K562 (cell line): ENCODE measurements around the gene CNDP2. TPM values are rescaled to one million over a fixed set of nuclear protein-coding genes. Genes with fewer than 3 reads are reported as not detected.

Source experiments
- ATAC-seq: fragments of 200-7000 bp; cut with Tn5 transposase; 3 replicates; pipeline ENCODE4 v1.9.1; 2020; ENCODE audit warnings: moderate library complexity
- BruUV-seq: library from RNA; stranded (reverse); fragments of 400-500 nt; replicated peaks from 2 replicates; lab custom pipeline; 2021; lab: Mats Ljungman, UMichigan
- CTCF ChIA-PET: fragments of 300-600 bp; formaldehyde crosslinking; extraction: SDS; loops from one replicate; lab custom pipeline; 2021; ENCODE audit warnings: low intra/inter-chr PET ratio; lab: Yijun Ruan, JAX
- POLR2A ChIA-PET: fragments of 300-600, 350-650 bp; sonication (Branson Sonifier 250); formaldehyde crosslinking; extraction: SDS; loops from one replicate; lab custom pipeline; 2021; ENCODE audit warnings: antibody characterized with exemption, inconsistent platforms; lab: Yijun Ruan, JAX
- DNase-seq, 4 experiments: peaks; one replicate each; pipeline versions ENCODE4 v3.0.0 to v3.0.0-alpha.2; 2011 to 2018; ENCODE audit warnings: low spot score in 3 of 4, mixed read lengths in 3 of 4; ENCODE audit errors: extremely low read depth in 1 of 4
- FAIRE-seq: peaks from 2 replicates; lab custom pipeline; 2011; peaks lifted over from hg19 to GRCh38; lab: Jason Lieb, UNC
- H2AFZ ChIP-seq: 2 replicates; pipeline ENCODE4 v1.6.0; 2011; ENCODE audit warnings: low read depth, low read length, control low read depth, inconsistent platforms
- H3K27ac ChIP-seq: fragments of 200-600 bp; 3 replicates; pipeline ENCODE4 v1.8.0; 2011; ENCODE audit warnings: low read depth, mild to moderate bottlenecking, control low read depth, inconsistent platforms, low read length, moderate library complexity, mixed read lengths; ENCODE audit errors: extremely low read depth
- H3K27me3 ChIP-seq, 2 experiments: fragments of 300-600 bp in 1 of 2; 2 replicates in 1 of 2; 3 replicates in 1 of 2; pipeline versions ENCODE4 v1.6.0 to v1.8.0; 2011; ENCODE audit warnings: inconsistent platforms in 2 of 2, low read length in 2 of 2, mild to moderate bottlenecking in 1 of 2, mixed read lengths in 1 of 2, moderate library complexity in 1 of 2; ENCODE audit not compliant: control insufficient read depth in 2 of 2, insufficient read depth in 2 of 2
- H3K36me3 ChIP-seq: fragments of 300-600 bp; 3 replicates; pipeline ENCODE4 v1.8.0; 2011; ENCODE audit warnings: mild to moderate bottlenecking, low read length, inconsistent platforms; ENCODE audit not compliant: control insufficient read depth, insufficient read depth
- H3K4me1 ChIP-seq, 2 experiments: fragments of 200-600 bp in 1 of 2; replicated peaks in 1 of 2; 2 replicates in 1 of 2; 3 replicates in 1 of 2; pipeline versions ENCODE4 v1.5.1 to v1.8.0; 2011; ENCODE audit warnings: inconsistent platforms in 2 of 2, low read length in 2 of 2, mild to moderate bottlenecking in 1 of 2, mixed read lengths in 1 of 2, moderate library complexity in 1 of 2; ENCODE audit not compliant: control insufficient read depth in 2 of 2, insufficient read depth in 2 of 2
- H3K4me2 ChIP-seq: 2 replicates; pipeline ENCODE4 v1.6.1; 2011; ENCODE audit warnings: low read length, control low read depth, inconsistent platforms, mixed read lengths; ENCODE audit not compliant: insufficient read depth
- H3K4me3 ChIP-seq: fragments of 200-600 bp; sonication (generic), shearing (Covaris generic); 2 replicates; pipeline ENCODE4 v1.5.1; 2016; ENCODE audit warnings: control low read depth, inconsistent platforms
- H3K79me2 ChIP-seq: fragments of 200-600 bp; 3 replicates; pipeline ENCODE4 v1.8.0; 2011; ENCODE audit warnings: low read length, inconsistent platforms; ENCODE audit not compliant: control insufficient read depth, insufficient read depth
- H3K9ac ChIP-seq, 2 experiments: 2 replicates each; pipeline versions ENCODE4 v1.6.0 to v1.6.1; 2011; ENCODE audit warnings: low read depth in 2 of 2, low read length in 2 of 2, control low read depth in 1 of 2, inconsistent platforms in 1 of 2, mild to moderate bottlenecking in 1 of 2, mixed read lengths in 1 of 2; ENCODE audit not compliant: insufficient read depth in 1 of 2
- H3K9me1 ChIP-seq: one replicate; pipeline ENCODE4 v1.6.0; 2011; ENCODE audit warnings: inconsistent platforms, mild to moderate bottlenecking, low read length, moderate library complexity; ENCODE audit not compliant: control insufficient read depth, insufficient read depth
- H3K9me3 ChIP-seq: replicated peaks from 2 replicates; pipeline ENCODE4 v1.5.1; 2011; ENCODE audit warnings: low read depth, low read length, inconsistent platforms; ENCODE audit not compliant: control insufficient read depth, insufficient read depth
- H4K20me1 ChIP-seq: replicated peaks from 2 replicates; pipeline ENCODE4 v1.6.1; 2011; ENCODE audit warnings: low read length, inconsistent platforms, mixed read lengths; ENCODE audit not compliant: control insufficient read depth, insufficient read depth
- CREB1 ChIP-seq, 2 experiments: sonication (generic) in 1 of 2; formaldehyde crosslinking in 1 of 2; IDR thresholded peaks; 2 replicates each; pipeline versions ENCODE4 v1.6.1 to v1.8.0; 2012 to 2022; ENCODE audit warnings: inconsistent platforms in 1 of 2, mild to moderate bottlenecking in 1 of 2, missing genetic modification reagents in 1 of 2, moderate library complexity in 1 of 2
- CREM ChIP-seq: IDR thresholded peaks from 2 replicates; pipeline ENCODE4 v1.6.1; 2014; ENCODE audit warnings: antibody characterized with exemption, low read depth
- GABPB2 ChIP-seq: fragments of 250-450 bp; sonication (Bioruptor Pico); conservative IDR thresholded peaks from 2 replicates; pipeline ENCODE4 v1.5.1; 2021; ENCODE audit warnings: mild to moderate bottlenecking
- GTF3C2 ChIP-seq: IDR thresholded peaks from 3 replicates; pipeline ENCODE4 v1.6.1; 2011; ENCODE audit warnings: borderline replicate concordance, mild to moderate bottlenecking, moderate library complexity; ENCODE audit not compliant: insufficient read length; ENCODE audit errors: extremely low read depth
- KLF13 ChIP-seq: fragments of 450-650 bp; IDR thresholded peaks from 2 replicates; pipeline ENCODE4 v1.6.1; 2016; ENCODE audit warnings: missing genetic modification characterization, low read depth, mild to moderate bottlenecking, missing compliant biosample characterization, moderate library complexity, borderline replicate concordance
- MCM3 ChIP-seq: fragments of 450-650 bp; IDR thresholded peaks from 2 replicates; pipeline ENCODE4 v1.6.1; 2016
- PHF21A ChIP-seq: fragments of 450-650 bp; IDR thresholded peaks from 2 replicates; pipeline ENCODE4 v1.6.1; 2017; ENCODE audit warnings: low read depth, borderline replicate concordance
- PHTF2 ChIP-seq: fragments of 250-450 bp; sonication (Bioruptor Pico); IDR thresholded peaks from 2 replicates; pipeline ENCODE4 v1.5.0; 2021; ENCODE audit warnings: mild to moderate bottlenecking
- PPARD ChIP-seq: fragments of 250-450 bp; sonication (Bioruptor Pico); IDR thresholded peaks from 2 replicates; pipeline ENCODE4 v1.8.0; 2022; ENCODE audit warnings: inconsistent platforms, mild to moderate bottlenecking, moderate library complexity
- RBM25 ChIP-seq: fragments of 200-400 bp; formaldehyde crosslinking; IDR thresholded peaks from 2 replicates; pipeline ENCODE4 v1.6.1; 2018; ENCODE audit warnings: low read length, low read depth, moderate library complexity; ENCODE audit not compliant: severe bottlenecking
- SOX6 ChIP-seq: fragments of 450-650 bp; IDR thresholded peaks from 2 replicates; pipeline ENCODE4 v1.6.1; 2014; ENCODE audit warnings: mild to moderate bottlenecking
- TCF7L2 ChIP-seq: fragments of 150-350 bp; IDR thresholded peaks from 2 replicates; pipeline ENCODE4 v1.6.1; 2016; ENCODE audit warnings: low read depth, mild to moderate bottlenecking, low read length, moderate library complexity
- THRAP3 ChIP-seq: fragments of 450-650 bp; IDR thresholded peaks from 2 replicates; pipeline ENCODE4 v1.6.1; 2016; ENCODE audit warnings: mild to moderate bottlenecking, inconsistent platforms, borderline replicate concordance
- ZNF766 ChIP-seq: fragments of 200-800 bp; sonication (Bioruptor generic); conservative IDR thresholded peaks from 2 replicates; pipeline ENCODE4 v1.6.1; 2016; ENCODE audit warnings: missing genetic modification characterization, missing compliant biosample characterization
- WGBS: fragments of 100-300 bp; shearing (Covaris generic); methylation state at CpG from one replicate; pipeline ENCODE4 v1.1.6; 2016; ENCODE audit warnings: low coverage, mixed read lengths; ENCODE audit not compliant: insufficient coverage; ENCODE audit errors: missing lambda C conversion rate; 5-methylcytosine and 5-hydroxymethylcytosine counted together
- in situ Hi-C: fragments of 300-500 bp; cut with MboI; formaldehyde crosslinking; loops from 4 replicates; pipeline ENCODE4 v1.15.0; 2018; ENCODE audit warnings: inconsistent platforms, mixed read lengths
- intact Hi-C: fragments of 100-400 bp; cut with micrococcal nuclease; formaldehyde crosslinking; loops from 2 replicates; pipeline ENCODE4 v1.14.2; 2022
- polyA plus RNA-seq, 8 experiments: library from polyadenylated mRNA; depleted of rRNA in 4 of 8; stranded (reverse) in 5 of 8; unstranded in 3 of 8; fragments of >200 nt; fragmentation: Nextera tagmentation in 2 of 8; fragmentation: Illumina TruSeq in 1 of 8; extraction: Ambion mirVana in 2 of 8; extraction: Trizol in 1 of 8; gene quantifications; 2 replicates each; pipeline versions ENCODE4 v1.2.1 to v1.2.3, GENCODE V29; 2011 to 2014; ENCODE audit warnings: inconsistent platforms in 1 of 8, missing spikeins in 1 of 8
- total RNA-seq, 7 experiments: library from RNA; depleted of rRNA in 6 of 7; stranded (reverse); fragments of >200 nt in 6 of 7; fragmentation: Illumina TruSeq in 2 of 7; extraction: Trizol in 2 of 7; gene quantifications; 2 replicates each; pipeline versions ENCODE4 v1.2.1 to v1.2.3, GENCODE V29; 2011 to 2021; ENCODE audit warnings: low replicate concordance in 1 of 7
- TF ChIP-seq, protein P1 (sequence below): fragments of 450-650 bp; IDR thresholded peaks from 2 replicates; pipeline ENCODE4 v1.7.0; 2016; ENCODE audit warnings: borderline replicate concordance
- TF ChIP-seq, protein P2 (sequence below): fragments of 250-450 bp; sonication (Bioruptor Pico); IDR thresholded peaks from 2 replicates; pipeline ENCODE4 v1.4.0; 2020; ENCODE audit warnings: mild to moderate bottlenecking

The CNDP2 gene
- total and polyA plus RNA-seq, 9 of the 15 experiments (the other 6 are each of a cell fraction or from before 2014, with no cell fraction given), result 34.1 to 128 (median 53.8) TPM

GRCh38 chr18:74539289-74539688 is 43.1 kb downstream of the CNDP2 start:
- BruUV-seq, result no TSS peak
- Histone ChIP-seq H3K4me1 (0 out of 5 replicates have a peak, but pooled peaks cover 0 to under 1% of the 10 kb centered on the region in 2 experiments), H3K79me2 (no peaks in the 10 kb centered on the region), H3K27me3 (peaks cover 9 to 39% of the 10 kb centered on the region in 2 experiments), H3K27ac (no peak overlapping the region), H2AFZ (no peak overlapping the region), H3K9me1 (no peaks in the 10 kb centered on the region), H3K9me3 (no peaks in the 10 kb centered on the region), H3K36me3 (no peaks in the 10 kb centered on the region), H3K4me2 (no peak overlapping the region), H3K9ac (no peak overlapping the region), H3K4me3 (no peak overlapping the region), H4K20me1 (no peaks in the 10 kb centered on the region)
- POLR2A ChIA-PET, result no interaction called here
- FAIRE-seq (no peak), ATAC-seq (no peak), DNase-seq (no peak)
- intact Hi-C loops (no loop called here), in situ Hi-C loops (no loop called here)
- CTCF ChIA-PET, result no interaction called here
- 33% methylated on average over 8 of the region's 11 CpGs for WGBS
- TF ChIP-seq TCF7L2 (no peak), GABPB2 (no peak), CREM (no peak), SOX6 (no peak), PPARD (CRISPR knock-in tag) (no peak), KLF13 (tag) (no peak), MCM3 (no peak), GTF3C2 (no peak), CREB1 (IDR thresholded peaks at IDR 0.05) (no peak), CREB1 (CRISPR knock-in tag; IDR thresholded peaks at IDR 0.05) (no peak), ZNF766 (no peak), THRAP3 (no peak), PHTF2 (CRISPR knock-in tag) (no peak), RBM25 (no peak), PHF21A (no peak)
- TF ChIP-seq, protein P1, sequence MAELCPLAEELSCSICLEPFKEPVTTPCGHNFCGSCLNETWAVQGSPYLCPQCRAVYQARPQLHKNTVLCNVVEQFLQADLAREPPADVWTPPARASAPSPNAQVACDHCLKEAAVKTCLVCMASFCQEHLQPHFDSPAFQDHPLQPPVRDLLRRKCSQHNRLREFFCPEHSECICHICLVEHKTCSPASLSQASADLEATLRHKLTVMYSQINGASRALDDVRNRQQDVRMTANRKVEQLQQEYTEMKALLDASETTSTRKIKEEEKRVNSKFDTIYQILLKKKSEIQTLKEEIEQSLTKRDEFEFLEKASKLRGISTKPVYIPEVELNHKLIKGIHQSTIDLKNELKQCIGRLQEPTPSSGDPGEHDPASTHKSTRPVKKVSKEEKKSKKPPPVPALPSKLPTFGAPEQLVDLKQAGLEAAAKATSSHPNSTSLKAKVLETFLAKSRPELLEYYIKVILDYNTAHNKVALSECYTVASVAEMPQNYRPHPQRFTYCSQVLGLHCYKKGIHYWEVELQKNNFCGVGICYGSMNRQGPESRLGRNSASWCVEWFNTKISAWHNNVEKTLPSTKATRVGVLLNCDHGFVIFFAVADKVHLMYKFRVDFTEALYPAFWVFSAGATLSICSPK, result no peak
- TF ChIP-seq, protein P2, sequence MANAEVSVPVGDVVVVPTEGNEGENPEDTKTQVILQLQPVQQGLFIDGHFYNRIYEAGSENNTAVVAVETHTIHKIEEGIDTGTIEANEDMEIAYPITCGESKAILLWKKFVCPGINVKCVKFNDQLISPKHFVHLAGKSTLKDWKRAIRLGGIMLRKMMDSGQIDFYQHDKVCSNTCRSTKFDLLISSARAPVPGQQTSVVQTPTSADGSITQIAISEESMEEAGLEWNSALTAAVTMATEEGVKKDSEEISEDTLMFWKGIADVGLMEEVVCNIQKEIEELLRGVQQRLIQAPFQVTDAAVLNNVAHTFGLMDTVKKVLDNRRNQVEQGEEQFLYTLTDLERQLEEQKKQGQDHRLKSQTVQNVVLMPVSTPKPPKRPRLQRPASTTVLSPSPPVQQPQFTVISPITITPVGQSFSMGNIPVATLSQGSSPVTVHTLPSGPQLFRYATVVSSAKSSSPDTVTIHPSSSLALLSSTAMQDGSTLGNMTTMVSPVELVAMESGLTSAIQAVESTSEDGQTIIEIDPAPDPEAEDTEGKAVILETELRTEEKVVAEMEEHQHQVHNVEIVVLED (CRISPR knock-in tag), result no peak
